Measurements from ENCODE around the gene MALT1.

DNA sequence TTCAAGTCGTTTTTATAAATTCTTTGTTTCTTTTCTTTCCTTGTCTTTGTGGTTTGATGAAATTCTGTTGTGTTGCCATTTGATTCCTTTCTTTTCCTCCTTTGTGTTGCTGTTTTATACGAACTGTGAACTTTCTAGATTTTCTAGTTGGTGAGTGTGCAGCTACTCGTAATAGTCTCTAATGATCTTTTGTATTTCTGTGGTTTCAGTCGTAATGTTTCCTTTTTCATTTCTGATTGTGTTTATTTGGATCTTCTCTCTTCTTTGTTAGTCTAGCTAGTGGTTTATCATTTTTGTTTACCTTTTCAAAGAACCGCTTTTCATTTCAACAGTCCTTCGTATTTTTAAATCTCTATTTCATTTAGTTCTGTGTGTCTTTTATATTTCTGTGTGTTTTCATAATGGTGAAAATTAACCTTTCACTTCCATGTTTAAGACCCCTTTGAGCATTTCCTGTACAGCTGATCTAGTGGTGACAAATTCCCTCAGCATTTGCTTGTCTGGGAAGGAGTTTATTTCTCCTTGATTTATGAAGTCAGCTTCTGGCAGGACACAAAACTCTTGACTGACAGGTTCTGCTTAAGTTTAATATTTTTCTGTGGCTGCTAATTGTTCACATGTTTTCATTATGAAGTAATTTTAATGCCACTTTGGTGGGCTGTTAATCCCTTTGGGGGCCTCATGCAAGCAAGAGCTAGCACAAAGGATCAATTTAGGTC lies 16.2 kb upstream of the MALT1 start:
- TF ChIP-seq POLR2A (IDR thresholded peaks at IDR 0.05; ENCODE audit: low read depth, low read length) (no peak), POLR2AphosphoS5 (IDR thresholded peaks at IDR 0.05; ENCODE audit: low read depth, low read length) (no peak), TAF1 (IDR thresholded peaks at IDR 0.05; ENCODE audit: low read depth, low read length) (no peak), SPI1 (IDR thresholded peaks at IDR 0.05; ENCODE audit: low read depth, low read length) (no peak)
